ENCODE data around the gene CHST10.

Gene CHST10

GRCh38 chr2:100413571-100413970, 3.9 kb downstream of the CHST10 start:
- DNase-seq: no peak

- no peak for DNase-seq
These were observed 4.6 kb downstream of the CHST10 start for GRCh38 chr2:100412881-100413321.

GRCh38 chr2:100412466-100412865, 5.0 kb downstream of the CHST10 start:
- DNase-seq: no peak

GRCh38 chr2:100411841-100412292, 5.6 kb downstream of the CHST10 start:
- DNase-seq: no peak

- DNase-seq: no peak
These were observed 7.4 kb downstream of the CHST10 start for GRCh38 chr2:100409975-100410647.

- DNase-seq: no peak
These were observed 8.0 kb downstream of the CHST10 start for GRCh38 chr2:100409461-100409860.

GRCh38 chr2:100408941-100409340, 8.5 kb downstream of the CHST10 start:
- DNase-seq: no peak

GRCh38 chr2:100408104-100408503, 9.4 kb downstream of the CHST10 start:
- DNase-seq: no peak

GRCh38 chr2:100407563-100407962, 9.9 kb downstream of the CHST10 start:
- DNase-seq: no peak

GRCh38 chr2:100407073-100407472, 10.4 kb downstream of the CHST10 start:
- DNase-seq: no peak

GRCh38 chr2:100406120-100406508, 11.4 kb downstream of the CHST10 start:
- DNase-seq: no peak

GRCh38 chr2:100405403-100406119, 11.9 kb downstream of the CHST10 start:
- no peak for DNase-seq

- no peak for DNase-seq
These were observed 13.1 kb downstream of the CHST10 start for GRCh38 chr2:100404411-100404810.

GRCh38 chr2:100403722-100404121, 13.7 kb downstream of the CHST10 start:
- DNase-seq: no peak

GRCh38 chr2:100401268-100401667, 16.2 kb downstream of the CHST10 start:
- no peak for DNase-seq

- DNase-seq: no peak
These were observed 17.8 kb downstream of the CHST10 start for GRCh38 chr2:100399714-100400113.

- DNase-seq: no peak
These were observed 19.5 kb downstream of the CHST10 start for GRCh38 chr2:100397976-100398375.

- no peak for DNase-seq
These were observed 20.2 kb downstream of the CHST10 start for GRCh38 chr2:100397118-100397860.

- DNase-seq: no peak
These were observed 21.0 kb downstream of the CHST10 start for GRCh38 chr2:100396483-100396882.

GRCh38 chr2:100395532-100396350, 21.7 kb downstream of the CHST10 start:
- no peak for DNase-seq

GRCh38 chr2:100394111-100394641, 23.3 kb downstream of the CHST10 start:
- DNase-seq: peak; percentile 29

GRCh38 chr2:100393362-100393761, 24.1 kb downstream of the CHST10 start:
- DNase-seq: no peak

GRCh38 chr2:100392715-100393114, 24.8 kb downstream of the CHST10 start:
- no peak for DNase-seq
